HCT116 (cell line): Measurements from ENCODE around the gene PLXNC1. TPM values are rescaled to one million over a fixed set of nuclear protein-coding genes. Genes with fewer than 3 reads are reported as not detected.

Experiments
- ATAC-seq: fragments of 200-7000 bp; cut with Tn5 transposase; 2 replicates; pipeline ENCODE4 v1.9.1; 2020; ENCODE audit warnings: mild to moderate bottlenecking, moderate library complexity
- BruUV-seq: library from RNA; stranded (reverse); fragments of 400-500 nt; replicated peaks from 2 replicates; lab custom pipeline; 2021; lab: Mats Ljungman, UMichigan
- CTCF ChIA-PET: fragments of 300-600 bp; sonication (Branson Sonifier 250); formaldehyde crosslinking; loops from one replicate; lab custom pipeline; 2021; ENCODE audit warnings: antibody characterized with exemption; lab: Charles Lee
- POLR2A ChIA-PET: fragments of 300-600, 350-600 bp; sonication (Branson Sonifier 250); formaldehyde crosslinking; loops from one replicate; lab custom pipeline; 2021; ENCODE audit warnings: antibody characterized with exemption; lab: Charles Lee
- RAD21 ChIA-PET, 2 experiments: fragments of 300-600 bp; sonication (Branson Sonifier 250); formaldehyde crosslinking; loops; one replicate each; lab custom pipeline; 2023; ENCODE audit warnings: low total read pairs in 2 of 2; ENCODE audit not compliant: uncharacterized antibody in 2 of 2, unreplicated experiment in 2 of 2, low non-redundant PET in 1 of 2; lab: Charles Lee
- DNase-seq: peaks from one replicate; pipeline ENCODE4 v3.0.0-alpha.2; 2010; ENCODE audit warnings: low read depth, low spot score
- H2AFZ ChIP-seq: fragments of 200-600 bp; shearing (Covaris generic), sonication (generic); 2 replicates; pipeline ENCODE4 v1.6.1; 2017; ENCODE audit warnings: low read depth, mixed run types, mixed read lengths, antibody characterized with exemption, low read length; ENCODE audit not compliant: poor library complexity, severe bottlenecking
- H3K27ac ChIP-seq: 2 replicates; pipeline ENCODE4 v1.5.1; 2012; ENCODE audit warnings: low read depth, low read length
- H3K27me3 ChIP-seq: fragments of 200-600 bp; sonication (generic); 2 replicates; pipeline ENCODE4 v1.6.1; 2016; ENCODE audit warnings: mixed run types, low read length, mixed read lengths; ENCODE audit not compliant: insufficient read depth
- H3K36me3 ChIP-seq, 2 experiments: fragments of 200-500 bp in 1 of 2; fragments of 200-600 bp in 1 of 2; sonication (Bioruptor generic) in 1 of 2; sonication (generic) in 1 of 2; 2 replicates each; pipeline versions ENCODE4 v1.5.1 to v1.6.1; 2014 to 2016; ENCODE audit warnings: low read length in 2 of 2, inconsistent platforms in 1 of 2, mixed read lengths in 1 of 2, mixed run types in 1 of 2; ENCODE audit not compliant: insufficient read depth in 2 of 2, control insufficient read depth in 1 of 2
- H3K4me1 ChIP-seq, 2 experiments: fragments of 200-600 bp in 1 of 2; sonication (generic) in 1 of 2; 2 replicates each; pipeline versions ENCODE4 v1.5.1 to v1.6.1; 2012 to 2017; ENCODE audit warnings: low read length in 2 of 2, inconsistent platforms in 1 of 2, mild to moderate bottlenecking in 1 of 2, mixed read lengths in 1 of 2, mixed run types in 1 of 2, moderate library complexity in 1 of 2; ENCODE audit not compliant: insufficient read depth in 2 of 2, control insufficient read depth in 1 of 2
- H3K4me2 ChIP-seq: fragments of 200-600 bp; sonication (generic); 2 replicates; pipeline ENCODE4 v1.6.1; 2017; ENCODE audit warnings: mixed run types, low read length, mixed read lengths
- H3K4me3 ChIP-seq, 2 experiments: fragments of 200-600 bp in 1 of 2; sonication (generic) in 1 of 2; replicated peaks in 1 of 2; 2 replicates each; pipeline ENCODE4 v1.5.1; 2011 to 2016; ENCODE audit warnings: low read length in 2 of 2, control low read depth in 1 of 2, low read depth in 1 of 2, mild to moderate bottlenecking in 1 of 2, mixed read lengths in 1 of 2, mixed run types in 1 of 2
- H3K79me2 ChIP-seq: fragments of 200-600 bp; sonication (generic); 2 replicates; pipeline ENCODE4 v1.6.1; 2017; ENCODE audit warnings: mild to moderate bottlenecking, mixed run types, low read length, moderate library complexity, mixed read lengths; ENCODE audit not compliant: insufficient read depth
- H3K9ac ChIP-seq: fragments of 200-600 bp; sonication (generic); 2 replicates; pipeline ENCODE4 v1.6.1; 2016; ENCODE audit warnings: low read length, mixed read lengths
- H3K9me2 ChIP-seq: fragments of 200-600 bp; sonication (generic), shearing (Covaris generic); 2 replicates; pipeline ENCODE4 v1.6.1; 2017; ENCODE audit warnings: mixed run types, mild to moderate bottlenecking, moderate library complexity; ENCODE audit not compliant: insufficient read depth
- H3K9me3 ChIP-seq, 2 experiments: fragments of 200-500 bp in 1 of 2; fragments of 200-600 bp in 1 of 2; sonication (Bioruptor generic) in 1 of 2; sonication (generic) in 1 of 2; 2 replicates each; pipeline ENCODE4 v1.6.1; 2014 to 2017; ENCODE audit warnings: low read length in 2 of 2, mixed read lengths in 2 of 2, inconsistent platforms in 1 of 2, low read depth in 1 of 2, mild to moderate bottlenecking in 1 of 2, mixed run types in 1 of 2, moderate library complexity in 1 of 2; ENCODE audit not compliant: control insufficient read depth in 1 of 2, insufficient read depth in 1 of 2
- H4K20me1 ChIP-seq: fragments of 200-600 bp; sonication (generic), shearing (Covaris generic); 2 replicates; pipeline ENCODE4 v1.6.1; 2017; ENCODE audit warnings: mixed run types, mild to moderate bottlenecking, moderate library complexity; ENCODE audit not compliant: insufficient read depth
- CBX3 ChIP-seq: IDR thresholded peaks from 2 replicates; pipeline ENCODE4 v1.6.1; 2012; ENCODE audit warnings: low read depth
- EZH2phosphoT487 ChIP-seq: fragments of 200-600 bp; IDR thresholded peaks from 2 replicates; pipeline ENCODE4 v1.6.1; 2018; ENCODE audit warnings: antibody characterized with exemption, borderline replicate concordance
- POLR2A ChIP-seq: IDR thresholded peaks from 2 replicates; pipeline ENCODE4 v1.7.0; 2011; ENCODE audit warnings: borderline replicate concordance; ENCODE audit not compliant: insufficient read depth, insufficient read length; ENCODE audit errors: extremely low read depth
- SP1 ChIP-seq: IDR thresholded peaks from 2 replicates; pipeline ENCODE4 v1.6.1; 2012; ENCODE audit warnings: low read depth
- TCF7L2 ChIP-seq: IDR thresholded peaks from 2 replicates; pipeline ENCODE4 v1.7.0; 2011; ENCODE audit warnings: borderline replicate concordance, inconsistent platforms; ENCODE audit not compliant: insufficient read depth, insufficient read length; ENCODE audit errors: extremely low read depth
- YY1 ChIP-seq: IDR thresholded peaks from 2 replicates; pipeline ENCODE4 v1.6.1; 2011; ENCODE audit warnings: low read length, low read depth, moderate library complexity, mild to moderate bottlenecking; ENCODE audit not compliant: insufficient replicate concordance; ENCODE audit errors: extremely low read depth
- ZFX ChIP-seq: fragments of 450-650 bp; IDR thresholded peaks from 2 replicates; pipeline ENCODE4 v1.6.1; 2017
- ZNF274 ChIP-seq: fragments of 200-500 bp; sonication (Bioruptor generic); IDR thresholded peaks from 2 replicates; pipeline ENCODE4 v1.6.1; 2014; ENCODE audit warnings: mild to moderate bottlenecking, low read depth, low read length, inconsistent platforms
- intact Hi-C: fragments of 100-400 bp; cut with micrococcal nuclease; formaldehyde crosslinking; loops from 2 replicates; pipeline ENCODE4 v1.10.0; 2022
- total RNA-seq: library from RNA; stranded (reverse); gene quantifications from one replicate; pipeline ENCODE4 v1.2.1, GENCODE V29; 2021; ENCODE audit not compliant: unreplicated experiment
- TF ChIP-seq, protein P1 (sequence below): IDR thresholded peaks from 2 replicates; pipeline ENCODE4 v1.6.1; 2012; ENCODE audit warnings: low read depth
- TF ChIP-seq, protein P2 (sequence below): IDR thresholded peaks from 2 replicates; pipeline ENCODE4 v1.6.1; 2011; ENCODE audit warnings: mild to moderate bottlenecking, low read length, moderate library complexity; ENCODE audit not compliant: insufficient replicate concordance; ENCODE audit errors: extremely low read depth

The PLXNC1 gene
- total RNA-seq, 1 experiment from 2014 or later = 0.25 TPM

DNA sequence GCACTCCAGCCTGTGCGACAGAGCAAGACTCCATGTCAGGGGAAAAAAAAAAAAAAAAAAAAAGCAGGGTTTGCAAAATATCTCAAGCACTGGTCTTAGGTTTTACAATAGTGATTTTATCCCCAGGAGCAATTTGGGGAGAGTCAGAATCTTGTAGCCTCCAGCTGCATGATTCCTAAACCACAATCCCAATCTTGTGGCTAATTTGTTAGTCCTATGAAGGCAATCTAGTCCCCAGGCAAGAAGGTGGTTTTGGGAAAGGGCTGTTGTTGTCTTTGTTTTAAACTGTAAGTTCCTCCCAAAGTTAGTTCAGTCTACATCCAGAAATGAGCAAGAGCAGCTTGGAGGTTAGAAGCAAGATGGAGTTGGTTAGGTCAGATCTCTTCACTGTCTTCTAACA, 135.7 kb downstream of the PLXNC1 start:
- Histone ChIP-seq H3K9ac (no peak overlapping the region), H3K79me2 (no peaks in the 10 kb centered on the region), H3K27ac (no peak overlapping the region)
- ATAC-seq (no peak), DNase-seq (no peak)
- BruUV-seq = no TSS peak
- no peak for TF ChIP-seq ZFX
- TF ChIP-seq CBX3 = no peak
- TF ChIP-seq POLR2A = no peak
- no peak for TF ChIP-seq SP1
- TF ChIP-seq, protein P1, sequence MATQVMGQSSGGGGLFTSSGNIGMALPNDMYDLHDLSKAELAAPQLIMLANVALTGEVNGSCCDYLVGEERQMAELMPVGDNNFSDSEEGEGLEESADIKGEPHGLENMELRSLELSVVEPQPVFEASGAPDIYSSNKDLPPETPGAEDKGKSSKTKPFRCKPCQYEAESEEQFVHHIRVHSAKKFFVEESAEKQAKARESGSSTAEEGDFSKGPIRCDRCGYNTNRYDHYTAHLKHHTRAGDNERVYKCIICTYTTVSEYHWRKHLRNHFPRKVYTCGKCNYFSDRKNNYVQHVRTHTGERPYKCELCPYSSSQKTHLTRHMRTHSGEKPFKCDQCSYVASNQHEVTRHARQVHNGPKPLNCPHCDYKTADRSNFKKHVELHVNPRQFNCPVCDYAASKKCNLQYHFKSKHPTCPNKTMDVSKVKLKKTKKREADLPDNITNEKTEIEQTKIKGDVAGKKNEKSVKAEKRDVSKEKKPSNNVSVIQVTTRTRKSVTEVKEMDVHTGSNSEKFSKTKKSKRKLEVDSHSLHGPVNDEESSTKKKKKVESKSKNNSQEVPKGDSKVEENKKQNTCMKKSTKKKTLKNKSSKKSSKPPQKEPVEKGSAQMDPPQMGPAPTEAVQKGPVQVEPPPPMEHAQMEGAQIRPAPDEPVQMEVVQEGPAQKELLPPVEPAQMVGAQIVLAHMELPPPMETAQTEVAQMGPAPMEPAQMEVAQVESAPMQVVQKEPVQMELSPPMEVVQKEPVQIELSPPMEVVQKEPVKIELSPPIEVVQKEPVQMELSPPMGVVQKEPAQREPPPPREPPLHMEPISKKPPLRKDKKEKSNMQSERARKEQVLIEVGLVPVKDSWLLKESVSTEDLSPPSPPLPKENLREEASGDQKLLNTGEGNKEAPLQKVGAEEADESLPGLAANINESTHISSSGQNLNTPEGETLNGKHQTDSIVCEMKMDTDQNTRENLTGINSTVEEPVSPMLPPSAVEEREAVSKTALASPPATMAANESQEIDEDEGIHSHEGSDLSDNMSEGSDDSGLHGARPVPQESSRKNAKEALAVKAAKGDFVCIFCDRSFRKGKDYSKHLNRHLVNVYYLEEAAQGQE = no peak
- TF ChIP-seq TCF7L2 = no peak
- TF ChIP-seq, all 23 proteins: peak for 0
- no peaks in the 10 kb centered on the region for H3K4me1 ChIP-seq
- intact Hi-C loops = no loop called here
- H3K27me3 ChIP-seq = no peaks in the 10 kb centered on the region
- H3K9me3 ChIP-seq = no peaks in the 10 kb centered on the region
- H4K20me1 ChIP-seq = no peaks in the 10 kb centered on the region
- H3K4me3 ChIP-seq = no peak overlapping the region
- no peaks in the 10 kb centered on the region for H3K36me3 ChIP-seq
- POLR2A ChIA-PET = no interaction called here
- CTCF ChIA-PET = no interaction called here
- H3K9me2 ChIP-seq = no peaks in the 10 kb centered on the region
- RAD21 ChIA-PET = no interaction called here
- no peak overlapping the region for H3K4me2 ChIP-seq
- no peak overlapping the region for H2AFZ ChIP-seq

DNA sequence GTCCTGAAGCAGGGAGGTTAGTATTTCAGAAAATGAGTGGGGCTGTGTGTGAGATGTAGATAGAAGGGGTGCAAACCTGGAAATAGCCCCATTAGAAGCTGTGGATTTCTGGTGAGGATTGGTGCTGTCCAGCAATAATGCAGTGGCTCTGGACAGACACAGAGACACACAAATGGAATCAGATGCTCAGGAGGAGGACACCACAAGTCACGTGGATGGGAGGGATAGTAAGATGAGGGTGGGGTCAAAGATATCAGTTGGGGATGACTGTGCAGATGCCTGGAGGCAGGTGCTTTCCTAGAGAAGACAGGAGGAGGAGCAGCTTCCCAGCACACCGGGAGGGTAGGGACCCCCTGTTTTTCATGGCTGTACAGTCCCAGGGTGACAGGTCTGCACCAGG, 136.5 kb downstream of the PLXNC1 start:
- intact Hi-C loops = no loop called here
- ATAC-seq (no peak), DNase-seq (no peak)
- no peaks in the 10 kb centered on the region for H3K9me2 ChIP-seq
- no peak overlapping the region for H3K9ac ChIP-seq
- H3K4me2 ChIP-seq = no peak overlapping the region
- BruUV-seq = no TSS peak
- RAD21 ChIA-PET = no interaction called here
- CTCF ChIA-PET = no interaction called here
- H4K20me1 ChIP-seq = no peaks in the 10 kb centered on the region
- H3K4me1 ChIP-seq = no peaks in the 10 kb centered on the region
- H3K27ac ChIP-seq = no peak overlapping the region
- no peak overlapping the region for H3K4me3 ChIP-seq
- H3K36me3 ChIP-seq = no peaks in the 10 kb centered on the region
- POLR2A ChIA-PET = no interaction called here
- H3K27me3 ChIP-seq = no peaks in the 10 kb centered on the region
- no peak overlapping the region for H2AFZ ChIP-seq
- H3K79me2 ChIP-seq = no peaks in the 10 kb centered on the region
- no peaks in the 10 kb centered on the region for H3K9me3 ChIP-seq
- TF ChIP-seq, protein P2, sequence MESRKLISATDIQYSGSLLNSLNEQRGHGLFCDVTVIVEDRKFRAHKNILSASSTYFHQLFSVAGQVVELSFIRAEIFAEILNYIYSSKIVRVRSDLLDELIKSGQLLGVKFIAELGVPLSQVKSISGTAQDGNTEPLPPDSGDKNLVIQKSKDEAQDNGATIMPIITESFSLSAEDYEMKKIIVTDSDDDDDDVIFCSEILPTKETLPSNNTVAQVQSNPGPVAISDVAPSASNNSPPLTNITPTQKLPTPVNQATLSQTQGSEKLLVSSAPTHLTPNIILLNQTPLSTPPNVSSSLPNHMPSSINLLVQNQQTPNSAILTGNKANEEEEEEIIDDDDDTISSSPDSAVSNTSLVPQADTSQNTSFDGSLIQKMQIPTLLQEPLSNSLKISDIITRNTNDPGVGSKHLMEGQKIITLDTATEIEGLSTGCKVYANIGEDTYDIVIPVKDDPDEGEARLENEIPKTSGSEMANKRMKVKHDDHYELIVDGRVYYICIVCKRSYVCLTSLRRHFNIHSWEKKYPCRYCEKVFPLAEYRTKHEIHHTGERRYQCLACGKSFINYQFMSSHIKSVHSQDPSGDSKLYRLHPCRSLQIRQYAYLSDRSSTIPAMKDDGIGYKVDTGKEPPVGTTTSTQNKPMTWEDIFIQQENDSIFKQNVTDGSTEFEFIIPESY = no peak
- no peak for TF ChIP-seq YY1
- no peak for TF ChIP-seq ZNF274
- TF ChIP-seq POLR2A = no peak
- no peak for TF ChIP-seq TCF7L2
- TF ChIP-seq EZH2phosphoT487 = no peak
